Neural progenitor cell (in vitro differentiated cells): Measurements from ENCODE around the gene NRM. TPM values are rescaled to one million over a fixed set of nuclear protein-coding genes. Genes with fewer than 3 reads are reported as not detected.

Experiments
- DNase-seq: peaks from one replicate; pipeline ENCODE4 v3.0.0-alpha.2; 2016; ENCODE audit warnings: low spot score
- H2AFZ ChIP-seq: fragments of 200-600 bp; sonication (generic); replicated peaks from 2 replicates; pipeline ENCODE4 v1.6.1; 2016; ENCODE audit warnings: antibody characterized with exemption
- H3F3A ChIP-seq: fragments of 200-600 bp; sonication (generic); 2 replicates; pipeline ENCODE4 v1.6.1; 2016; ENCODE audit warnings: antibody characterized with exemption, low read depth
- H3K27ac ChIP-seq: fragments of 200-600 bp; sonication (generic); 2 replicates; pipeline ENCODE4 v1.5.1; 2016; ENCODE audit warnings: mild to moderate bottlenecking
- H3K27me3 ChIP-seq: fragments of 200-600 bp; sonication (generic); 2 replicates; pipeline ENCODE4 v1.6.1; 2016; ENCODE audit warnings: mild to moderate bottlenecking, moderate library complexity
- H3K36me3 ChIP-seq: fragments of 200-600 bp; sonication (generic); 2 replicates; pipeline ENCODE4 v1.5.1; 2016
- H3K4me1 ChIP-seq: fragments of 200-600 bp; sonication (generic); 2 replicates; pipeline ENCODE4 v1.6.1; 2016; ENCODE audit warnings: mixed run types
- H3K4me2 ChIP-seq: fragments of 200-600 bp; sonication (generic); 2 replicates; pipeline ENCODE4 v1.6.1; 2016
- H3K4me3 ChIP-seq: fragments of 200-600 bp; sonication (generic); 2 replicates; pipeline ENCODE4 v1.5.1; 2016
- H3K79me2 ChIP-seq: fragments of 200-600 bp; sonication (generic); 2 replicates; pipeline ENCODE4 v1.6.1; 2016; ENCODE audit warnings: low read depth
- H3K9ac ChIP-seq: fragments of 200-600 bp; sonication (generic); 2 replicates; pipeline ENCODE4 v1.6.1; 2016
- H3K9me3 ChIP-seq: fragments of 200-600 bp; sonication (generic); 2 replicates; pipeline ENCODE4 v1.5.1; 2016; ENCODE audit warnings: low read depth
- H4K20me1 ChIP-seq: fragments of 200-600 bp; sonication (generic); 2 replicates; pipeline ENCODE4 v1.6.1; 2016; ENCODE audit warnings: low read depth
- H3K27ac Mint-ChIP-seq: 3 replicates; pipeline ENCODE4 v1.8.0; 2021; ENCODE audit warnings: mixed read lengths
- H3K27me3 Mint-ChIP-seq: 2 replicates; pipeline ENCODE4 v1.8.0; 2022; ENCODE audit warnings: low read depth, mild to moderate bottlenecking, inconsistent platforms, moderate library complexity, mixed read lengths; ENCODE audit not compliant: insufficient read depth
- H3K36me3 Mint-ChIP-seq: 3 replicates; pipeline ENCODE4 v1.8.0; 2021; ENCODE audit warnings: mixed read lengths
- H3K4me1 Mint-ChIP-seq: 3 replicates; pipeline ENCODE4 v1.8.0; 2021; ENCODE audit warnings: mixed read lengths
- H3K4me3 Mint-ChIP-seq: 3 replicates; pipeline ENCODE4 v1.8.0; 2021; ENCODE audit warnings: mild to moderate bottlenecking, moderate library complexity, mixed read lengths
- H3K9me3 Mint-ChIP-seq: 3 replicates; pipeline ENCODE4 v1.8.0; 2020; ENCODE audit warnings: mixed read lengths
- CTCF ChIP-seq: fragments of 200-600 bp; sonication (generic); IDR thresholded peaks from 2 replicates; pipeline ENCODE4 v1.5.1; 2017; ENCODE audit warnings: antibody characterized with exemption, mild to moderate bottlenecking
- EZH2 ChIP-seq: fragments of 200-600 bp; sonication (generic); IDR thresholded peaks from 2 replicates; pipeline ENCODE4 v1.6.1; 2017; ENCODE audit warnings: antibody characterized with exemption, mild to moderate bottlenecking, moderate library complexity
- EZH2phosphoT487 ChIP-seq: fragments of 200-600 bp; sonication (generic); IDR thresholded peaks from 2 replicates; pipeline ENCODE4 v1.6.1; 2017; ENCODE audit warnings: antibody characterized with exemption
- total RNA-seq: library from RNA; depleted of rRNA; stranded (reverse); fragments of >200 nt; gene quantifications from 2 replicates; pipeline ENCODE4 v1.2.3, GENCODE V29; 2015; ENCODE audit warnings: low replicate concordance

Gene NRM
- total RNA-seq, 1 donor from 2014 or later: 12.4 TPM

- H3K4me1 ChIP-seq: peaks cover 7% of the 10 kb centered on the region
- H3K36me3 ChIP-seq: no peaks in the 10 kb centered on the region
- H3F3A ChIP-seq: peaks cover under 1% of the 10 kb centered on the region
- no peak for TF ChIP-seq EZH2
- no peak for TF ChIP-seq CTCF
- TF ChIP-seq EZH2phosphoT487: no peak
- H3K27ac Mint-ChIP-seq: no peak overlapping the region
- H3K27me3 Mint-ChIP-seq: peaks cover 6% of the 10 kb centered on the region
- no peak overlapping the region for H3K27ac ChIP-seq
- no peaks in the 10 kb centered on the region for H3K9me3 ChIP-seq
- no peak overlapping the region for H3K4me2 ChIP-seq
- no peak for DNase-seq
- H4K20me1 ChIP-seq: no peaks in the 10 kb centered on the region
- H3K79me2 ChIP-seq: peaks cover 29% of the 10 kb centered on the region
- H3K4me3 Mint-ChIP-seq: peak overlapping the region; percentile 41
- no peak overlapping the region for H2AFZ ChIP-seq
- no peak overlapping the region for H3K9ac ChIP-seq
- no peaks in the 10 kb centered on the region for H3K9me3 Mint-ChIP-seq
- peaks cover 64% of the 10 kb centered on the region for H3K36me3 Mint-ChIP-seq
- no peak overlapping the region for H3K4me3 ChIP-seq
- H3K27me3 ChIP-seq: no peaks in the 10 kb centered on the region
- H3K4me1 Mint-ChIP-seq: peaks cover 23% of the 10 kb centered on the region
Observed at GRCh38 chr6:30712441-30712945, 21.7 kb upstream of the NRM start.

- no peak for DNase-seq
- Histone ChIP-seq H3K79me2 (peaks cover 27% of the 10 kb centered on the region), H3K36me3 (no peaks in the 10 kb centered on the region), H3K9me3 (no peaks in the 10 kb centered on the region), H3F3A (no peaks in the 10 kb centered on the region), H3K4me1 (peaks cover 7% of the 10 kb centered on the region), H4K20me1 (no peaks in the 10 kb centered on the region), H3K4me3 (no peak overlapping the region), H3K27ac (no peak overlapping the region), H3K27me3 (no peaks in the 10 kb centered on the region), H2AFZ (no peak overlapping the region), H3K4me2 (no peak overlapping the region), H3K9ac (no peak overlapping the region)
- Mint-ChIP-seq H3K27ac (no peak overlapping the region), H3K4me1 (peaks cover 16% of the 10 kb centered on the region), H3K36me3 (peaks cover 67% of the 10 kb centered on the region), H3K4me3 (no peak overlapping the region), H3K9me3 (no peaks in the 10 kb centered on the region), H3K27me3 (peaks cover 6% of the 10 kb centered on the region)
- no peak for TF ChIP-seq EZH2
- TF ChIP-seq CTCF: no peak
- TF ChIP-seq EZH2phosphoT487: no peak
Observed at GRCh38 chr6:30711758-30712380, 21.1 kb upstream of the NRM start.

- H3K27ac Mint-ChIP-seq: no peak overlapping the region
- H4K20me1 ChIP-seq: no peaks in the 10 kb centered on the region
- H3K9me3 ChIP-seq: no peaks in the 10 kb centered on the region
- TF ChIP-seq EZH2: no peak
- no peaks in the 10 kb centered on the region for H3K36me3 ChIP-seq
- H3K4me2 ChIP-seq: no peak overlapping the region
- H3K4me1 ChIP-seq: no peaks in the 10 kb centered on the region
- no peaks in the 10 kb centered on the region for H3K4me1 Mint-ChIP-seq
- H3K27me3 Mint-ChIP-seq: peaks cover 4% of the 10 kb centered on the region
- H2AFZ ChIP-seq: no peak overlapping the region
- peaks cover 68% of the 10 kb centered on the region for H3K36me3 Mint-ChIP-seq
- no peaks in the 10 kb centered on the region for H3K9me3 Mint-ChIP-seq
- DNase-seq: no peak
- H3K27me3 ChIP-seq: no peaks in the 10 kb centered on the region
- no peaks in the 10 kb centered on the region for H3F3A ChIP-seq
- H3K9ac ChIP-seq: no peak overlapping the region
- peaks cover 1% of the 10 kb centered on the region for H3K79me2 ChIP-seq
- no peak overlapping the region for H3K4me3 Mint-ChIP-seq
- H3K27ac ChIP-seq: no peak overlapping the region
- no peak overlapping the region for H3K4me3 ChIP-seq
Observed at GRCh38 chr6:30709101-30709868, 18.5 kb upstream of the NRM start.
